Body of pancreas (tissue), 4 donors: ENCODE results near the gene SNX1. TPM values are rescaled to one million over a fixed set of nuclear protein-coding genes. Genes with fewer than 3 reads are reported as not detected.

Experiments
- ATAC-seq: fragments of 150-250 bp; one replicate; pipeline ENCODE4 v1.9.1; 2016
- DNase-seq, 4 donors: peaks; one replicate each; pipeline ENCODE4 v3.0.0-alpha.2; 2019
- H3K27ac ChIP-seq, 4 donors: fragments of 200-600 bp; sonication (generic); 1 replicate in 3 of 4; 2 replicates in 1 of 4; pipeline versions ENCODE4 v1.5.1 to v1.6.1; 2016 to 2019; ENCODE audit warnings: mild to moderate bottlenecking in 1 of 4, mixed read lengths in 1 of 4, moderate library complexity in 1 of 4
- H3K27me3 ChIP-seq, 2 donors: fragments of 200-600 bp; sonication (generic); one replicate each; pipeline ENCODE4 v1.6.0; 2016; ENCODE audit warnings: mild to moderate bottlenecking in 1 of 2
- H3K36me3 ChIP-seq, 2 donors: fragments of 200-600 bp; sonication (generic); replicated peaks in 1 of 2; 2 replicates each; pipeline ENCODE4 v1.5.1; 2016; ENCODE audit warnings: low read depth in 2 of 2; ENCODE audit not compliant: insufficient read depth in 1 of 2
- H3K4me1 ChIP-seq: fragments of 200-600 bp; sonication (generic); one replicate; pipeline ENCODE4 v1.6.0; 2016
- H3K4me3 ChIP-seq, 2 donors: fragments of 200-600 bp; sonication (generic); 1 replicate in 1 of 2; 2 replicates in 1 of 2; pipeline ENCODE4 v1.5.1; 2016 to 2019
- H3K9me3 ChIP-seq, 3 donors: fragments of 200-600 bp; sonication (generic); 1 replicate in 2 of 3; 2 replicates in 1 of 3; pipeline ENCODE4 v1.5.1; 2016
- CTCF ChIP-seq, 7 experiments: fragments of 450-650 bp in 4 of 7; fragments of 200-600 bp in 3 of 7; sonication (generic) in 3 of 7; IDR thresholded peaks; one replicate each; pipeline ENCODE4 v1.5.1; 2016 to 2019; ENCODE audit warnings: antibody characterized with exemption in 7 of 7
- POLR2A ChIP-seq, 3 donors: fragments of 450-650 bp; IDR thresholded peaks; one replicate each; pipeline ENCODE4 v1.6.1; 2016; ENCODE audit warnings: antibody characterized with exemption in 3 of 3, mild to moderate bottlenecking in 2 of 3
- WGBS, 2 donors: methylation state at CpG; one replicate each; pipeline ENCODE4 v1.1.5; 2017; 5-methylcytosine and 5-hydroxymethylcytosine counted together
- intact Hi-C: fragments of 100-400 bp; cut with DNase I; formaldehyde crosslinking; loops from one replicate; pipeline ENCODE4 v1.15.1; 2023
- total RNA-seq, 2 donors: library from RNA; depleted of rRNA; stranded (reverse); fragments of >200 nt; gene quantifications; one replicate each; pipeline ENCODE4 v1.1.0, GENCODE V29; 2016

The SNX1 gene
- total RNA-seq, 2 donors from 2014 or later = 26.7 to 27.4 TPM

DNA sequence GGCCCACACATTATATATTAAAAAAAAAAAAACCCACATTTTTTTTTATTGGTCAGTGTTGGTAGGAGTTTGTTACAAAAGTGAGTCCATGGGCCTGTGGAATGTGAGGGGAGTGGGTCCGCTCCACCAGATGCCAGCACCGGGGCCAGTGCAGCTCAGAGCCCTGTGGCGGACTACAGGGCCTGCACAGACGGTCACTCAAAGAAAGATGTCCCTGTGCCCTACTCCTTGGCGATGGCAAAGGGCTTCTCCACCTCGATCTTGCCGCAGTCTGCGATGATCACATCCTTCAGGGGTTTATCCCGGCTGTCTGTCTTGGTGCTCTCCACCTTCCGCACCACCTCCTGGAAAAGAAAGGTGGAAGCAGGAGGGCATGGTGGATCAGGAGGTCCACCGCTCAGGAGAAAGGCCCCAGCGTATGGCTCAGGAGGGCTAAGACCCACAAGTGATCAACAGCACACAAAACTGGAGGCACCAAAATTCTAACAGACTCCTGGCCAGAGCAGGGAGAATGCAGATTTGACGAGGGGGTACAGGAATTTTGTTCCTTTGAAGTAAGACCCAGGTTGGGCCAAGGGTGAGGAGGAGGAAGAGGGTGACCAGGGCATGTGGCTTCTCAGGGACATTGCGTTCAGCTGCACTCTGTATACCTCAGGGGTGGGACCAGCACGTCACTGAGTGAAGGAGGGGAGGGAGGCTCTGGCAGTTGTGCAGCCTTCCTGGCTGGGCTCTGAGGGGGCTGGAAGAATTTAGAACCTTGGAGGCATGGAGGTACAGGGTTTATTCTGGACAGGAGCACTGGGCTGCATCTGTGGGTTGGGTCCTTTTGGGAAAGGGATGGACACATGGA, 60.2 kb downstream of the SNX1 start:
- H3K4me1 ChIP-seq = peaks cover 63% of the 10 kb centered on the region

DNA sequence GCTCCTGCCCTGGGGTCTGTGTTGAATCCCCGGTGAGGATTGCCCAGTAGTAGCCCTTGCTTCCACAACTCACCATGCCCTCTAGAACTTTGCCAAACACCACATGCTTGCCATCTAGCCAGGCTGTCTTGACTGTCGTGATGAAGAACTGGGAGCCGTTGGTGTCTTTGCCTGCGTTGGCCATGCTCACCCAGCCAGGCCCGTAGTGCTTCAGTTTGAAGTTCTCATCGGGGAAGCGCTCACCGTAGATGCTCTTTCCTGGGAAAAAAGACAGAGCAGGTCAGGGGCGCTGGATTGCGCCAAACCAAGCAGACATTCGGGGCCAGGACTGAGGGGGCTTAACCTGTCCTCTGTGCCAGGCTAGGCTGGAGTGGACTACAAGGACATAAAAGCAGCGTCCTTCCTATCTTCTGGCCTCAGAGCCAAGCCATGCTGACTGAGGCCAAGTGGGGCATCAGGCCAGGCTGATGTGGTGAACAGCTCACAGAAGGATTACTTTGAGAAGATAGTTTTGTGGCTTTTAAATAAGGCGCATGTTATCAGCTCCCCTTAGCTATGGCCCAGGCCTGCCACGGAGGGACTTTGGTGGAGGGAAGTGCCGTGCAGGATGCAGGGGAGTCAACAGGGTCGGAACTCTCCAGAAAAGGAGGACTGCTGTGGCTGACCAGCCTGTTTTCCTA, 61.0 kb downstream of the SNX1 start:
- intact Hi-C loops = loop anchor here (10.0 kb wide), 1 partner anchor 62 kb away; the partner anchor contains the start of genes CIAO2A and SNX1
- Histone ChIP-seq H3K36me3 (peaks cover 36 to 49% of the 10 kb centered on the region in 2 donors), H3K27ac (no peak overlapping the region), H3K4me3 (no peak overlapping the region), H3K27me3 (no peaks in the 10 kb centered on the region), H3K9me3 (no peaks in the 10 kb centered on the region), H3K4me1 (peaks cover 64% of the 10 kb centered on the region)
- 73 to 79% methylated on average over 5 to 16 of the region's 16 CpGs for WGBS, 2 donors
- no peak for DNase-seq
- TF ChIP-seq POLR2A (IDR thresholded peaks at IDR 0.05) (no peak), CTCF (IDR thresholded peaks at IDR 0.05) (no peak)
- no peak for ATAC-seq

More for the DNA sequence above, 60.2 kb downstream of the SNX1 start:
- WGBS, 2 donors = 82% methylated on average over 15 of the region's 15 CpGs
- no peaks in the 10 kb centered on the region for H3K27me3 ChIP-seq
- H3K9me3 ChIP-seq = no peaks in the 10 kb centered on the region
- no peak for TF ChIP-seq CTCF (IDR thresholded peaks at IDR 0.05)
- no peak for TF ChIP-seq POLR2A (IDR thresholded peaks at IDR 0.05)
- no peak overlapping the region for H3K27ac ChIP-seq
- intact Hi-C loops = loop anchor here (10.0 kb wide), 1 partner anchor 61 kb away; the partner anchor contains the start of genes CIAO2A and SNX1
- DNase-seq = no peak
- peaks cover 36 to 49% of the 10 kb centered on the region in 2 donors for H3K36me3 ChIP-seq
- no peak for ATAC-seq
- H3K4me3 ChIP-seq = no peak overlapping the region

DNA sequence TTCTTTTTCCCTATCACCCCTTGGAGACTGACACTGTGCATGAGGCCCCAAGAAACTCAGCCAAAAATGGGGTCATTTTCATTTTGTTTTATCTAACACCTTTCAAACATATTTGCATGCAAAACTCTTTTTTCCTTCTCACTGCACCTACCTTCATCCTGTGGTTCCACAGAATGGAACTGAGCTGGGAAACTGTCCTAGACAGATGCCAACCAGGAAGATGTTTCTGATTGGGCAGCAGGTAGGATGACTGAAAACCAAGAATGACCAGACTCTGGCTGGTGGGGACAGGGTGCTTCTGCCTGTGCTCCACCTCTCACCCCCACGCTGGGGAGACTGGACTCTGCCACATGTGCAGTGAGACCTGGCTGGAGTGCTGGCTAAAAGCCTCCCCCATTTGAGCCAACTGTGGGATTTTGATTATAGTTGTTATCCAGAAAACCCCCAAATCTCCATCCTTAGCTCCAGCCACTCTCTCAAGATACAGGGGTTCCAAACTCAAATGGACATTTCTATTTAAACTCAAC, 61.9 kb downstream of the SNX1 start:
- 44 to 83% methylated on average over 1 of the region's 1 CpG for WGBS, 2 donors
- peaks cover 36 to 49% of the 10 kb centered on the region in 2 donors for H3K36me3 ChIP-seq
- peak overlapping the region in 1 of 4 donors; percentile 4 for H3K27ac ChIP-seq
- intact Hi-C loops = loop anchor here (10.0 kb wide), 1 partner anchor 63 kb away; the partner anchor contains the start of genes CIAO2A and SNX1
- DNase-seq (no peak), ATAC-seq (no peak)
- no peak overlapping the region for H3K4me3 ChIP-seq
- H3K27me3 ChIP-seq = no peaks in the 10 kb centered on the region
- TF ChIP-seq POLR2A (IDR thresholded peaks at IDR 0.05) (no peak), CTCF (IDR thresholded peaks at IDR 0.05) (no peak)
- H3K9me3 ChIP-seq = no peaks in the 10 kb centered on the region
- peaks cover 58% of the 10 kb centered on the region for H3K4me1 ChIP-seq

GRCh38 chr15:64158363-64159134, 62.8 kb downstream of the SNX1 start:
- Histone ChIP-seq H3K4me1 (peaks cover 52% of the 10 kb centered on the region), H3K27ac (peak overlapping the region in 3 of 4 donors; percentile 3 to 36 (median 16)), H3K27me3 (no peaks in the 10 kb centered on the region), H3K9me3 (no peaks in the 10 kb centered on the region), H3K4me3 (no peak overlapping the region), H3K36me3 (peaks cover 36 to 49% of the 10 kb centered on the region in 2 donors)
- TF ChIP-seq CTCF (IDR thresholded peaks at IDR 0.05) (no peak), POLR2A (IDR thresholded peaks at IDR 0.05) (no peak)
- WGBS, 2 donors = 49 to 60% methylated on average over 10 to 11 of the region's 11 CpGs
- no peak for DNase-seq
- intact Hi-C loops = loop anchor here (10.0 kb wide), 1 partner anchor 64 kb away; the partner anchor contains the start of genes CIAO2A and SNX1
- no peak for ATAC-seq
